ENCODE results near the gene FHOD3.

DNA sequence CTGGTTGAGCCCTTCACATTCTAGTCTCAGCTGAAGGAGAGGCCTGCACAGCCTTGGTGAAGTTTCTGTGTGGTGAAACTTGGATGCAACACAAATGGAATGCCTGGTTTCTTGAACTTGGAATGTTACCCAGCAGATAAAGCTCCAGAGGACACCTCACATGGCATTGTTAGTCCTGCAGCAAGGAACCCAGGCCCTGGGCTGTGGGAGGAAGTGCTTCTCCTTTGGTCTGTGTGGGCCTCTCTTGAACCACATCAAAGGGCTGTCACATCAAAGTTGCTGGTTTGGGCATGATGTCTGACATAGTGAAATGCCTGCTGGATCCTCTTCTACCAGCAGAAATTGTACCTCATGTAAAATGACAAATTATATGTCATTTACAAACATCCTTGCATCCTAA lies 198.5 kb downstream of the FHOD3 start:
- TF ChIP-seq, protein P1, sequence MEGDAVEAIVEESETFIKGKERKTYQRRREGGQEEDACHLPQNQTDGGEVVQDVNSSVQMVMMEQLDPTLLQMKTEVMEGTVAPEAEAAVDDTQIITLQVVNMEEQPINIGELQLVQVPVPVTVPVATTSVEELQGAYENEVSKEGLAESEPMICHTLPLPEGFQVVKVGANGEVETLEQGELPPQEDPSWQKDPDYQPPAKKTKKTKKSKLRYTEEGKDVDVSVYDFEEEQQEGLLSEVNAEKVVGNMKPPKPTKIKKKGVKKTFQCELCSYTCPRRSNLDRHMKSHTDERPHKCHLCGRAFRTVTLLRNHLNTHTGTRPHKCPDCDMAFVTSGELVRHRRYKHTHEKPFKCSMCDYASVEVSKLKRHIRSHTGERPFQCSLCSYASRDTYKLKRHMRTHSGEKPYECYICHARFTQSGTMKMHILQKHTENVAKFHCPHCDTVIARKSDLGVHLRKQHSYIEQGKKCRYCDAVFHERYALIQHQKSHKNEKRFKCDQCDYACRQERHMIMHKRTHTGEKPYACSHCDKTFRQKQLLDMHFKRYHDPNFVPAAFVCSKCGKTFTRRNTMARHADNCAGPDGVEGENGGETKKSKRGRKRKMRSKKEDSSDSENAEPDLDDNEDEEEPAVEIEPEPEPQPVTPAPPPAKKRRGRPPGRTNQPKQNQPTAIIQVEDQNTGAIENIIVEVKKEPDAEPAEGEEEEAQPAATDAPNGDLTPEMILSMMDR (IDR thresholded peaks at IDR 0.05) = no peak
- TF ChIP-seq POLR2A (IDR thresholded peaks at IDR 0.05) = no peak
